Measurements from ENCODE around the gene COX5A. TPM values are rescaled to one million over a fixed set of nuclear protein-coding genes. Genes with fewer than 3 reads are reported as not detected.

The COX5A gene
- total RNA-seq = 804 TPM
- long read RNA-seq, transcript COX5A-204 (4 exons, 579 nt) = minor isoform, 6 of 619 reads
- long read RNA-seq, transcript COX5A-201 (5 exons, 1,268 nt) = major isoform, 598 of 619 reads
- long read RNA-seq, partial matches to known transcripts = 1 of 619 reads
- long read RNA-seq, other reads (novel, unspliced or antisense) = 12 of 619 reads

DNA sequence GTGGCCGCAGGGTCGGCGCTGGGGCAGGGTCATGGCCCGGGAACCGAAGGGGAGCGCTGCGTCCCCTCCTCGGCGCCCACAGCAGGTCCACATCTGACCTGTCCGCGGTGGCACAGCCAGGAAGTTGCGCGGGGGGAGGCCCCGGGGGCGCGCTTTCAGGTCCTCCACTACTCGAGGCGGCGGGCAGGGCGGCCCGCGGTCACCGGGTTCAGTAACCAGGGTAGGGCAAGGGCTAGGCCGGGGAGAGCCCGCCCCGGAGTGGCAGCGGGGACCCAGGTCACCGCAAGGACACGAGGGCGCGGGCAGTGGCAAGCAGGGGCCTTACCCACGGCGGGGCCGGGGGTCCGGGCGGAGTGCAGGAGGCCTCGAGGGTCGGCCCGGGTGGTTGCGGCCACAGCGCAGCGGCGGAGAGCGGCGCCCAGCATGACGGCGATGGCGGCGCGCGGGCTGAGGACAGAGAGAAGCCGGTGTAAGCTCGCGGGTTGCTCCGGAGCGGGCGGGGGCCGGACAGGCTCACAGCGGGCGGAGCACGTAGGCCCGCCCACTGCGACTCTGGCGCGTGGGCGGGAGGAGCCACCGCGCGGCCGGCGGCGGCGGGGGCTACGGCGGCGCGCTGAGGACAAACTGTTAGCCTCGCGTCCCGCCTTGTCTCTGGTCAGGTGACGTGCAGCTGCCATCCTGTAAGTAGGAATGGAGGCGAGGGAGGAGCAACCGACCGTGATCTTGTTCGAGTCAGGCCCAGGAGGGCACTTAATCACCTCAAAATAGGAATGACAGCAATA lies at the start of gene COX5A:
Gene COX5A, minus strand, starts transcription at position 484 of the 782 bp plus-strand sequence. Its CDS starts 59 bp downstream, at position 425.
- DNase-seq (ENCODE audit: low spot score) = peak; percentile 97
- intact Hi-C loops (cut with DNase I) = loop anchor here (1.0 to 2.0 kb wide), 2 partner anchors 31 to 155 kb away; partner anchors contain the start of genes CSK and FAM219B

DNA sequence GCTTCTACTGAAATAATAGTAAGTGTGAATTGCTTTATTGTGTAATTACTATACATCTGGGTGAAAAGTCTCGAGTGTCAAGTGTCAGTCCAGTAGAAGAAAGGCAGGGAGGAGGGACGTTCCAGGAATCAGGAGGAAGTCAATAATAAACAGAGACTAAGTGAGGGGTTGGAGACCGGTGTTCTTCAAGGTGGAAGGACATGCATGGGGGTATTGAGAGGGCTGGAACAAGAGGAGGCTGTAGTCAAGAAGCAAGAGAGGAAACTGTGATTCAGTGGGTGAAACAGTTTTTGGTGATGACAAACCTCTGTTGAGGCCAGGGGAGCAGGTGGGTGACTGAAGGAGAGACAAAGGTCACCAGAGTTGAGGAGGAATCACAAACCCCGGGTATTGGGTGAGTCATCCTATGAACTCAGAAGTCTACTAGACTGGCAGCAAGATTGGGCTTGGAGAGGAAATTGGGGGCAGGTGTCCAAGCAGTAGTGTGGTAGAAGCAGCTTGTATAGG lies 45.9 kb upstream of the COX5A start:
- intact Hi-C loops (cut with DNase I) = no loop called here
- no peak for DNase-seq (ENCODE audit: low spot score)

DNA sequence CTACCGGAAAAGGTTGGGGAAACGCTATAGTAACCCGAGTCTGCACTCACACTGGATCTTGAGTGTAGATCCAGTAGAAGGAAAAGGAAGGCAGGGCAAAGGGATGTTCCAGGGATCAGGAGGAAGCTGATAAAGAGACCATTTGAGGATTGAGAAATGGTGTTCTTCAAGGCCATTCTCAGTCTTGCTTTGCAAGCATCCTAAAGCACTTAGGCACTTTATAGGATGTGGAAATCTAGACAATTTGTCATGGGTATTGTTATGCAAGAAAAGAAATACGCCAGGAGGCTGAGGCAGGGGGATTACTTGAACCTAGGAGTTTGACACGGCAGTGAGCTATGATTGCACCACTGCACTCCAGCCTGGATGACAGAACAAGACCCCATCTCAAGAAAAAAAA lies 44.3 kb upstream of the COX5A start:
- DNase-seq (ENCODE audit: low spot score) = no peak
- intact Hi-C loops (cut with DNase I) = no loop called here

DNA sequence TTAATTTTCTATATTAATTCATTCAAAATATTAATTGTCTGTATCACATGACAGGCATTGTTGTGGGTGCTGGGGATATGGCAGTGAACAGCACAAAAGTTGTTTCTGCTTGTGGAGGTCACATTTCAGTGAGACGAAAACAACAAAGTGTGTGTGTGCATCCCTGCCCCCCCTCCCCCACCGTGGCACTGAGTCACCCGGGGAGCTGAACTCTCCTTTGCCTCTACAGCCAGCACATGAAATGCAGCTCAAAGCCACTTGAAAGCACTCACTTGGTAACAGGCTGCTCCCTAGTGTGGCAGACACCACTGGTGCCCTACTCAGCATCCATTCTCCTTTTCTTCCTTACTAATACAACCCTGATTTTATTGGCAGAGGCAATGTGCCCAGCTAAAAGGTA lies 40.6 kb upstream of the COX5A start:
- intact Hi-C loops (cut with DNase I) = no loop called here
- DNase-seq (ENCODE audit: low spot score) = no peak

DNA sequence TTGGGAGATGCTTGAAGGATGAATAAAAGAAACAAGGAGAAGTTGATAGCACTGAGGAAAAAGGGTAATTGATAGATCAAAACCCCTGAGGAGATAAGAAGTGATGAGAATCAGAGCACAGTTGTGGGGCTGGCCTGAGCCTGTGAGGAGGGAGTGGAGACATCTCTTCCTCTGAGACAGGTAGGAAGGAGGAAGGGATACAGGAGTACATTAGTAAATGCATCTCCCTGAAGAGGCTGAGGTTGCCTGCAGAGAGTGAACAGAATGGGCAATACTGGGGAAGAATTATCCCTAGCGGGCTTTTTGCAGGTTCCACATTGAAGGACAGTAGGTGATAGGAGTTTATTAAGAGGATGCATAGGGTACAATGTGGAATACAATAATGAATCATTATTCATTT lies 40.2 kb upstream of the COX5A start:
- intact Hi-C loops (cut with DNase I) = no loop called here

DNA sequence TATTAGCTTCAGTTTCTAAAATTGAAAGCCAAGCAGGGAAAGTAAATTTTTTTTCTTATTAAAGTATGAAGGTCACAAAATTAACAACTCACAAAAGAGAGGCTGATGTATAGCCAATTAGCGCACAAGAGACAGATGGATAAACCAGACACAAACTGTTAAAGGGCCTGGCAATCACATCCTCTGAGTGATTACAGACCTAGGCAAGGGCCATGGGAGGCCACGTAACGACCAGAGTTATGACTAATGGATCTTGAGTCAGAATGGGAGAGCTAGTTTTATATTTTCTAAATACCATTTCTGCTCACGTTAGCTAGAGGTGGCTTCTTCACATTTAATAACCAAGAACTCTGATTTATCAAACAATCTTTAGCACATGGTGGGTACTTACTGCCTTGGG lies 39.7 kb upstream of the COX5A start:
- intact Hi-C loops (cut with DNase I) = no loop called here
- no peak for DNase-seq (ENCODE audit: low spot score)

More for the DNA sequence above, 40.2 kb upstream of the COX5A start:
- no peak for DNase-seq (ENCODE audit: low spot score)

DNA sequence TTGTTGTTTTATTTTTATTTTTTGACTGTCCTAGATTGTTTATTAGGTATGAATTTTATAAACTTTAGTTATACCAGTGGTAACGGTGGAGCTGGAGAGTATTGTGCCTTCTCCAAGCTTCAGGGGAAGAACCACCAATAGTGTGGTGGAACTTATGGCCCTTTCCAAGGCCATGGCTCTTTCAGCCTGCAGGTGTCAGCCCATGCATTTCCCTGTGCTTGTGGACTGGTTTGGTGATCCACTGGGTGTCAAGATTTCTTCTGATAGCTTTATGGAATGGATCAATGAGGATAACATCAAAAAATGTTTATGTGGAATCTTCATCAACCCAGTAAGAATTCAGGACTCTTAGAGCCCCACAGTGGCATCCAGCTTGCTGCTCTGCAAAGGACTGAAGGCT lies 38.3 kb upstream of the COX5A start:
- intact Hi-C loops (cut with DNase I) = no loop called here
- DNase-seq (ENCODE audit: low spot score) = no peak

DNA sequence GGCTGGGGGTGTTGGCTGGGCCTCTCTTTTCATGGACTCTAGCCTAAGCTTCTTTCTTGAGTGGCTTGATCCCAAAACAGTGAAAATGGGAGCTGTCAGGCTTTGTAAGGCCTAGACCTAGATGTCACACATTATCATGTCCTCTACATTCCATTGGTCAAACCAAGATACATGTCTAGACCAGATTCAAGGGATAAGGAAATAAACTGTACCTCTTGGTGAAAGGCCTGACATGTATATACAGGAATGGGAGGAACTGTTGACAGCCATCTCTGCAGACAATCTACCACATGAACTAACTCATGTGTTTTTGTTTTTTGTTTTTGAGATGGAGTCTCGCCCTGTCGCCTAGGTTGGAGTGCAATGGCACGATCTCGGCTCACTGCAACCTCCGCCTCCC lies 29.8 kb upstream of the COX5A start:
- intact Hi-C loops (cut with DNase I) = no loop called here
- no peak for DNase-seq (ENCODE audit: low spot score)

DNA sequence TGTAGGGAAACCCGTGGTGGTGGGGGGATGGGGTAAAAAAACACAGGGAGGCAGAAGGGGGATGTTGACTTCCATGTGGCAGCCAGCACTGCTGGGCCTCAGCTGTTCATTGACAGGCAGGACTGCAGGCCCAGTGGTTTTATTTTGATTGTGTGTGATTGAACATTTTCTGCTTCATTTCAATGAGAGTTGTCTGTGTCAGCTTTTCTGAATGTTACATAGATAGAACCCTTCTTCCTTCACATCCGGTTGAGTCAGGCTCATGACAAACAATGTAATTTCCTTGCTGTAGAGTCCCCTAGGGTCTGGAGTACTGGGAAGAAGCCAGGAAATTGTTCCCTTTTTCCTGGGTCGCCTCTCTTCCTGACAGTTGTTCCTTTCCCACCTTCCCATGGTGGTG lies 26.9 kb upstream of the COX5A start:
- intact Hi-C loops (cut with DNase I) = loop anchor here (5.0 kb wide), 1 partner anchor 58 kb away; the partner anchor contains the start of gene PPCDC
- no peak for DNase-seq (ENCODE audit: low spot score)

DNA sequence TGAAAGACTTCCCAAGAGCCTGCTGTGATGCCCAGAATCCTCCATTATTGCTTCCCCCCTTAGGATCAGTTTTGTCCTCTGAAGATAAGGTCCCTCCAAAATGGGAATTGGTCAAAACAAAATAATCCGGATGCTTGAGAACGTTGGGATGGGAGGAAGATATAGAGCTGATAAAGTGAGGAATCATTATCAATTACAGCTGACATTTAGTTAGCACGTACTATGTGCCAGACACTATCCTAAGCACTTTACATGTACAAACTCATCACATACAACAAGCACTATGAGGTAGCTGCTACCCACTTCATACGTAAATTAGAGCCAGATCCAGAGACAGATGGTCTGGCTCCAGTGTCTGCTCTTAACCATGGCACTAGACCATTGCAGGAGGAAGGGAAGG lies 25.3 kb upstream of the COX5A start:
- no peak for DNase-seq (ENCODE audit: low spot score)
- intact Hi-C loops (cut with DNase I) = loop anchor here (5.0 kb wide), 1 partner anchor 59 kb away; the partner anchor contains the start of gene PPCDC

DNA sequence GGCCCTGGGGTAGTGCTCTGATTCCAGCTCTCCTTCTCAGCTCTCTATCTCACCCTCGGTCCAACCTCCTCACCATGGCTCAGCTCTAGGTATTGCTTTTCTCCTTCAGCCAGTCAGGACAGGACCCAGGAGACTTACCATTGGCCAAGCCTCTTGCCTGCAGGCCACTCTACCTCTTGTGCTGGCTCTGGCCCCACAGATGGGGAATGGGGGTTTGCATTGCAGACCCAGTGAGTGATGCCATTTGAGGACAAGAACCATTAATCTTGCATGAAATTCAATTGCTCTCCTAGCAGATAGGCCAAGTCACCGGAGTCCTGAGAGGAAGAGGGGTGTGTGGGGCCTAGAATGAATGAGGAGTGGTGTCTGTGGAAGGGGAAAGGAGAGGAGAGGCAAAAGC lies 24.8 kb upstream of the COX5A start:
- intact Hi-C loops (cut with DNase I) = loop anchor here (5.0 kb wide), 1 partner anchor 60 kb away; the partner anchor contains the start of gene PPCDC
- no peak for DNase-seq (ENCODE audit: low spot score)

DNA sequence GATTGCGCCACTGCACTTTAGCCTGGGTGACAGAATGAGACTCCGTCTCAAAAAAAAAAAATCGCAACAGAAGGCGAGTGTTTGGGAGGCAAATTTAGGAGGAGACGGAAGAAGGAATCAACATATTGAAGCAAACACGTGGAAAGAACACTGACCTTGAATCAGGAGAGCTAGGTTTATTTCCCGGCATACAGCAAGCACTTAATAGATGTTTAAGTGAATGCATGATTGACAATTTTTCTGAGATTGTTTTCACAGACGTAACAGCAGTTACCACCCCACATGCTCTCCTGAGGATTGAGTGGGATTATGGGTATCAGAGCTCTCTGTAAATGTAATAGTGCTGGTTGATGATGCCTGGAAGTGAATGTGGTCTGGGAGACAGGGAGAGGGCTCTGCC lies 24.3 kb upstream of the COX5A start:
- intact Hi-C loops (cut with DNase I) = loop anchor here (5.0 kb wide), 1 partner anchor 60 kb away; the partner anchor contains the start of gene PPCDC
- no peak for DNase-seq (ENCODE audit: low spot score)

DNA sequence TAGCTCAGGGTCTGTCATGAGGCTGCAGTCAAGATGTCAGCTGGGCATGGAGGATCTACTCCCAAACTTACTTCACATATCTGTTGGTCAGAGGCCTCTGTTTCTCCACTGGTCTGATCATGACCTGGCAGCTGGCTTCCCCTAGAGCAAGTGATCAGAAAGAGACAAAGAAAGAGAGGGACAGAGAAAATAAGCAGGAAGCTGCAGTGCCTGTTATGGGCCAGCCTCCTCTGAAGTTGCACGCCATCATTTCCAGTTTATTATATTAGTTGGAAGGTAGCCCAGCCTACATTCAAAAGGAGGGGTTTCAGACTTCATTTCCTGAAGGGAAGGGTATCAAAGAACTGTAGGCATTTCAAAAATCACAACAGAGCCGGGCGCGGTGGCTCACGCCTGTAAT lies 23.7 kb upstream of the COX5A start:
- DNase-seq (ENCODE audit: low spot score) = no peak
- intact Hi-C loops (cut with DNase I) = loop anchor here (5.0 kb wide), 1 partner anchor 61 kb away; the partner anchor contains the start of gene PPCDC

DNA sequence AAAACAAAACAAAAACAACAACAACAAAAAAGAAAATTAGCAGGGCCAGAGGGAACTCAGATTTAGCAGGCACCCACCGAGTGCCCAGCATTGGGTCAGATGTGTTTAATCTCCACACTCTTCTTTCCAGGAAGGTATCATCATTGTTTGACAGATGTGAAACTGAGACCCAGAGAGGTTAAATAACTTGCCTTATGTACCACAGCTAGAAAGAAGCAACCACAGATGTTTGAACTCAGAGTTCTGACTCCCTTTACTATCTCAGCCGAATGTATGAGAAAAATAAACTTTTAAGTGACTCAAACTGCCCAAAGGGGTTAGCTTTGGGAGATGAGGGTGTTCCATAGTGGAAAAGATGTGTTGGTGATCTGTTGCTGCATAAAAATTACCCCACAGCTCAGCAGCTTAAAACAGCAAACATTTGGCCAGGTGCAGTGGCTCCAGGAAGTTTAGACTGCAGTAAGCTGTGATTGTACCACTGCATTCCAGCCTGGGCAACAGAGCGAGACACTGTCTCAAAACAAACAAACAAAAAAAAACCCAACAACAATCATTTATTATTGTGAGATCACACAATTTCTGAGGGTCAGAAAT lies 23.2 kb upstream of the COX5A start:
- DNase-seq (ENCODE audit: low spot score) = no peak
- intact Hi-C loops (cut with DNase I) = loop anchor here (5.0 kb wide), 1 partner anchor 61 kb away; the partner anchor contains the start of gene PPCDC

DNA sequence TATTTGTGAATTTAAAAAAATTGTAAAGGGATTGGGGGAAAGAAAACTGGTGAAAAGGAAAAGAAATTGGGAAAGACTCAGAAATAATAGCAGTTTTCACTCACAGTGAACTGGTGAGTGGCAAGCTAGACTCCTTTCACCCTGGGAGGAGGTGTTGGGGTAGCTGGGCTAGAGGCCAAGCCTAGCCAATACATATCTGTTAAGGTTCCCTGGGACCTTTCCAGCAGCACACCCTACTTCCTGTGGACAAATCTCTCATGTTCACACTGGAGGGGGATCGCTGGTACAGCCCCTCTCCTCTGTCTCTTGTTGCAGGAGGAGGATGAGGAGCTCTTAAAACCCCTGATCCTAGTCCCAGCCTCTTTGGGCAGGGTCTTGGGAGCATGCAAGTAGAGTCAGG lies 22.4 kb upstream of the COX5A start:
- DNase-seq (ENCODE audit: low spot score) = no peak
- intact Hi-C loops (cut with DNase I) = loop anchor here (5.0 kb wide), 1 partner anchor 62 kb away; the partner anchor contains the start of gene PPCDC

DNA sequence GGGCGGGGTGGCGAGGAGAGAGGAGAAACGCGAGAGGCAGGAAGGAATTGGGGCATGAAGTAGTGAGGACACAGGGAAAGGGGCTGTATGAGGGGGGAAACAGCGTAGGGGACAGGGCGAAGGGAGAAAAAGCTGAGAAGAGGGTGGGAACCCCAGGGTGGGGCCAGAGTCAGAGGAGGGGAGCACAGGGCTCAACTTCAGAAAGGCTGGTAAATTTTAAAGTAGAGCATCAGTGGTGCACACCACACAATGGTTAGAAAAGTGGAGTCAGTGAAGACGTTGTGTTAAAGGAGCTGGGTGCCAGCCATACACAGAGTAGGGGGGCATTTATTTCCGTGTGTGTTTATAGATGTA lies 21.7 kb upstream of the COX5A start:
- intact Hi-C loops (cut with DNase I) = loop anchor here (5.0 kb wide), 1 partner anchor 243 kb away; the partner anchor contains the start of gene C15orf39
- no peak for DNase-seq (ENCODE audit: low spot score)

DNA sequence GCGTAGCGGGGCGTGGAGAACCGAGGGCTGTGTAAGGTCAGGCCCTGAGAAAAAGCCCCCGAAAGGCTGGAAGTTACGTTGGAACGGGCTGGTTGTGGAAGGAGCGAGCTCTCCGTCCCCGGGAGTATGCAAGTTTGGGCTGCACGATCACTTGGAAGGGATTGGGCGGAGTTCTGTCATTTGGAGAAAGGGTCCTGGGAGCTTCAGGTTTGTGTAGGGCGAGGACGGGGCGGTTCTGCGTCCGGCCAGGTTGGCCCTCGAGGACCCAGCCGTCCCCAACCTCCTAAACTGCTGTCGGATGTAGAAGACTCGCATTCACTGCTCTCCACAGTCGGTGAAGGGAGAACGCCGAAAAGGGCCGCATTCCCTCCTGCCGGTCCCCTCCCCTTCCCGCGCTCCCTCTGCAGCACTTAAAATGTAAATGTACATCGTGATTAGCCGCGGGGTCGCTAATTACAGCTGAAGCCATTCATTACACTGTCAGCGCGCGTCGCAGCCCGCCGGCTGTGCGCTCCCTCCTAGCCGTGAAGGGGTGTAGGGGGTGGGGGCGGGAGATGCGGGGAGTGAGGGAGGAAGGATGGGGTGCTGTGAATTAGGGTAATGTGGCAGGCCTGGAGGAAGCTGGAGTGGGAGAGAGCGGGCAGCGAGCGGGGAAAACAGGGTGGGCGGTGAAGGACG lies 21.2 kb upstream of the COX5A start:
- DNase-seq (ENCODE audit: low spot score) = no peak
- intact Hi-C loops (cut with DNase I) = loop anchor here (5.0 kb wide), 1 partner anchor 243 kb away; the partner anchor contains the start of gene C15orf39

DNA sequence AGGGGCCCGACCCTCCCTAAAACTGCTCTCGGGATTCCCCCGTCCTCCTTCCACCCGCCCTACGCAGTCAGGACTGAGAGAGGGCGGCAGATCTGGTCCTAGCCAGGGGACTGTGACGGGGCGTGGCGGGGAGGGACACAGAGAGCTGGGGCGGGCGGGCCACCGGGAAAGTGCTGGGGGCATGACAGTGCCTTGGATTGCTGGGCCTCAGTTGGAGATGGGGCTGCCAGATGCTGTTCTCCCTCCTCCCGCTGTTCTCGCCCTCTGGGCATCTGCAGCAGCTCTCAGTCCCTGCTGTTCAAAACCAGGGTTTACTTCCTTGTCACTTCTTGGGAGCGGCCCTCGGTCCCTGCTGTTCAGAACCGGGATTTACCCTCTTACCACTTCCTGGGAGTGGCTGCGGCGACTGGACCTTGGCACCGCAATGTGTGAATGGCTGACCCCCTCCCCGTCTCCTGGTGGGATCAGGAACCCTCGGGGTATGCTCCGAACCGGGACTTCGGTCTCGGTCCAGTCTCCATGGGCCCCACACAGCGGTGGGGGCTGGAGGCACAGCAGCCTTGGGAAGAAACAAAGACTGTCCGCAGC lies 20.5 kb upstream of the COX5A start:
- intact Hi-C loops (cut with DNase I) = loop anchor here (5.0 kb wide), 1 partner anchor 244 kb away; the partner anchor contains the start of gene C15orf39
- DNase-seq (ENCODE audit: low spot score) = no peak

DNA sequence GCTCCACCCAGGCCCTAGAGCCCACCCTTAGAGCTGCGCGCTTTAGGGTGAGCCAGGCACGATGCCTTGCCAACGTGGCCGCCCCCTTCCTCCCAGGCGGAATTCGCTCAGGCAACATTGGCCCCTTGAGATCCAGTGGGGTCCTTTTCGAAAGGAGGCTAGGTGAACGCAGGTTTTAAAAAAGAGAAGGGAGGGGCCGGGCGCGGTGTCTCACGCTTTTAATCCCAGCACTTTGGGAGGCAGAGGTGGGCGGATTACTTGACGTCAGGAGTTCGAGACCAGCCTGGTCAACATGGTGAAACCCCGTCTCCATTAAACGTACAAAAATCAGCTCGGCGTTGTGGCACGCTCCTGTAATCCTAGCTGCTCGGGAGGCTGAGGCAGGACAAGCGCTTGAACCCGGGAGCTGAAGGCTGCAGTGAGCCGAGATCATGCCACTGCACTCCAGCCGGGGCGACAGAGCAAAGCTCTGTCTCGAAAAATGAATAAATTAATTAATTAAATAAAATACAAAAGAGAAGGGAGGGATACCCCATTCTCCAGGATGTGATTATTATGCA lies 19.7 kb upstream of the COX5A start:
- DNase-seq (ENCODE audit: low spot score) = no peak
- intact Hi-C loops (cut with DNase I) = loop anchor here (5.0 kb wide), 1 partner anchor 245 kb away; the partner anchor contains the start of gene C15orf39

All from cardiac septum (tissue), 1 donor.